IMR-90 (cell line): ENCODE results near the gene HIVEP1.

Experiments
- BHLHE40 ChIP-seq: fragments of 150-350 bp; IDR thresholded peaks from 2 replicates; pipeline ENCODE4 v1.6.1; 2016; ENCODE audit warnings: mild to moderate bottlenecking, low read depth, low read length
- CEBPB ChIP-seq: IDR thresholded peaks from 2 replicates; pipeline ENCODE4 v1.6.1; 2012; ENCODE audit warnings: low read depth, low read length, improper control_type of control experiment
- CTCF ChIP-seq: conservative IDR thresholded peaks from 2 replicates; pipeline ENCODE4 v1.5.1; 2012; ENCODE audit warnings: mild to moderate bottlenecking, low read depth, low read length, improper control_type of control experiment
- ELK1 ChIP-seq: fragments of 150-350 bp; IDR thresholded peaks from 2 replicates; pipeline ENCODE4 v1.6.1; 2016; ENCODE audit warnings: low read depth, mild to moderate bottlenecking, low read length, moderate library complexity, borderline replicate concordance
- FOS ChIP-seq: fragments of 150-350 bp; IDR thresholded peaks from 2 replicates; pipeline ENCODE4 v1.6.1; 2016; ENCODE audit warnings: low read depth, low read length
- MAFK ChIP-seq: IDR thresholded peaks from 2 replicates; pipeline ENCODE4 v1.6.1; 2012; ENCODE audit warnings: low read depth, low read length, improper control_type of control experiment
- NFE2L2 ChIP-seq: fragments of 150-350 bp; IDR thresholded peaks from 2 replicates; pipeline ENCODE4 v1.6.1; 2016; ENCODE audit warnings: low read depth, mild to moderate bottlenecking, low read length
- POLR2A ChIP-seq: IDR thresholded peaks from 2 replicates; pipeline ENCODE4 v1.6.1; 2012; ENCODE audit warnings: mild to moderate bottlenecking, low read depth, low read length
- RAD21 ChIP-seq: IDR thresholded peaks from 2 replicates; pipeline ENCODE4 v1.6.1; 2012; ENCODE audit warnings: low read length, improper control_type of control experiment
- RFX5 ChIP-seq: IDR thresholded peaks from 2 replicates; pipeline ENCODE4 v1.8.0; 2012; ENCODE audit warnings: low read depth, mild to moderate bottlenecking, low read length, moderate library complexity
- SMC3 ChIP-seq: fragments of 150-350 bp; IDR thresholded peaks from 2 replicates; pipeline ENCODE4 v1.6.1; 2016; ENCODE audit warnings: low read depth, mild to moderate bottlenecking, antibody characterized with exemption, low read length, moderate library complexity
- USF2 ChIP-seq: fragments of 150-350 bp; IDR thresholded peaks from 2 replicates; pipeline ENCODE4 v1.6.1; 2017; ENCODE audit warnings: mild to moderate bottlenecking, antibody characterized with exemption, low read length, low read depth

GRCh38 chr6:12028213-12028612, 16.1 kb downstream of the HIVEP1 start:
- TF ChIP-seq POLR2A (no peak), RFX5 (no peak), CTCF (no peak), MAFK (peak; percentile 21; the same call in 1 of the 2 replicates), SMC3 (no peak), USF2 (no peak), RAD21 (no peak), NFE2L2 (no peak), BHLHE40 (no peak), FOS (no peak), CEBPB (no peak), ELK1 (no peak)
